ENCODE results near the gene LIN37. TPM values are rescaled to one million over a fixed set of nuclear protein-coding genes. Genes with fewer than 3 reads are reported as not detected.

The LIN37 gene
- total RNA-seq, 3 donors from 2014 or later = 7.6 to 14.3 (median 8.6) TPM

- peaks cover 15% of the 10 kb centered on the region for H3K4me1 ChIP-seq (ENCODE audit: low read depth)
- H3K9me3 ChIP-seq = no peaks in the 10 kb centered on the region
- intact Hi-C loops (cut with DNase I, micrococcal nuclease) = no loop called here
- peak overlapping the region; percentile 12 for H3K4me3 ChIP-seq
- DNase-seq (no peak), ATAC-seq (no peak)
- peaks cover 4% of the 10 kb centered on the region for H3K36me3 ChIP-seq (ENCODE audit: low read depth)
- TF ChIP-seq CTCF (IDR thresholded peaks at IDR 0.05) = no peak
These were observed 8.3 kb upstream of the LIN37 start for GRCh38 chr19:35740108-35740422.

- peak; percentile 26 for TF ChIP-seq CTCF (IDR thresholded peaks at IDR 0.05)
- DNase-seq (peak; percentile 98 to 99 (median 98)), ATAC-seq (peak; percentile 81)
- intact Hi-C loops (cut with DNase I, micrococcal nuclease) = no loop called here
- Histone ChIP-seq H3K4me1 (ENCODE audit: low read depth) (peaks cover 15% of the 10 kb centered on the region), H3K4me3 (peak overlapping the region; percentile 25), H3K36me3 (ENCODE audit: low read depth) (peaks cover 4% of the 10 kb centered on the region), H3K9me3 (no peaks in the 10 kb centered on the region)
These were observed 7.8 kb upstream of the LIN37 start for GRCh38 chr19:35740423-35741202.

GRCh38 chr19:35741203-35741515, 7.2 kb upstream of the LIN37 start:
- Histone ChIP-seq H3K4me3 (no peak overlapping the region), H3K4me1 (ENCODE audit: low read depth) (peaks cover 19% of the 10 kb centered on the region), H3K36me3 (ENCODE audit: low read depth) (peaks cover 4% of the 10 kb centered on the region), H3K9me3 (no peaks in the 10 kb centered on the region)
- intact Hi-C loops (cut with DNase I, micrococcal nuclease) = no loop called here
- no peak for TF ChIP-seq CTCF (IDR thresholded peaks at IDR 0.05)
- no peak for DNase-seq
- no peak for ATAC-seq

GRCh38 chr19:35742121-35742724, 6.2 kb upstream of the LIN37 start, which contains the start of gene IGFLR1:
IGFLR1 (minus strand) TSS chr19:35742452; CDS start chr19:35741180, 1,272 bp downstream.
- peaks cover 26% of the 10 kb centered on the region for H3K4me1 ChIP-seq (ENCODE audit: low read depth)
- H3K36me3 ChIP-seq (ENCODE audit: low read depth) = peaks cover under 1% of the 10 kb centered on the region
- intact Hi-C loops (cut with DNase I, micrococcal nuclease) = no loop called here
- ATAC-seq (no peak), DNase-seq (peak in 1 of 3 donors; percentile 60)
- no peaks in the 10 kb centered on the region for H3K9me3 ChIP-seq
- no peak for TF ChIP-seq CTCF (IDR thresholded peaks at IDR 0.05)
- no peak within 1 kb of the TSS for H3K4me3 ChIP-seq

GRCh38 chr19:35743640-35744429, 4.5 kb upstream of the LIN37 start:
- DNase-seq (no peak), ATAC-seq (no peak)
- Histone ChIP-seq H3K4me1 (ENCODE audit: low read depth) (peaks cover 26% of the 10 kb centered on the region), H3K4me3 (no peak overlapping the region), H3K9me3 (no peaks in the 10 kb centered on the region), H3K36me3 (ENCODE audit: low read depth) (no peaks in the 10 kb centered on the region)
- intact Hi-C loops (cut with DNase I, micrococcal nuclease) = no loop called here
- TF ChIP-seq CTCF (IDR thresholded peaks at IDR 0.05) = no peak

All from mucosa of descending colon (tissue), 3 donors.